Prostate gland (tissue), 2 donors: ENCODE measurements around the gene TPRA1. TPM values are rescaled to one million over a fixed set of nuclear protein-coding genes. Genes with fewer than 3 reads are reported as not detected.

ENCODE experiments used
- DNase-seq: peaks from one replicate; pipeline ENCODE4 v3.0.0-alpha.2; 2019; ENCODE audit warnings: low spot score
- H3K27ac ChIP-seq, 2 donors: fragments of 200-600 bp; sonication (generic); 2 replicates each; pipeline ENCODE4 v1.5.1; 2017 to 2019
- H3K27me3 ChIP-seq: fragments of 200-600 bp; sonication (generic); replicated peaks from 2 replicates; pipeline ENCODE4 v1.5.1; 2019; ENCODE audit not compliant: insufficient read depth
- H3K36me3 ChIP-seq, 2 donors: fragments of 200-600 bp; sonication (generic); 1 replicate in 1 of 2; 2 replicates in 1 of 2; pipeline versions ENCODE4 v1.5.1 to v1.8.1; 2017 to 2019
- H3K4me1 ChIP-seq: fragments of 200-600 bp; sonication (generic); replicated peaks from 2 replicates; pipeline ENCODE4 v1.5.1; 2019
- H3K4me3 ChIP-seq, 2 donors: fragments of 200-600 bp; sonication (generic); 2 replicates each; pipeline ENCODE4 v1.5.1; 2017 to 2019
- H3K9me3 ChIP-seq: fragments of 200-600 bp; sonication (generic); 2 replicates; pipeline ENCODE4 v1.5.1; 2017
- POLR2A ChIP-seq: fragments of 450-650 bp; IDR thresholded peaks from one replicate; pipeline ENCODE4 v1.6.1; 2016; ENCODE audit warnings: antibody characterized with exemption, mild to moderate bottlenecking
- POLR2AphosphoS5 ChIP-seq: sonication (generic); formaldehyde crosslinking; IDR thresholded peaks from one replicate; pipeline ENCODE4 v1.6.1; 2017; ENCODE audit warnings: antibody characterized with exemption
- WGBS: methylation state at CpG from one replicate; pipeline ENCODE4 v1.1.5; 2018; 5-methylcytosine and 5-hydroxymethylcytosine counted together
- intact Hi-C: fragments of 100-400 bp; cut with DNase I; formaldehyde crosslinking; loops from one replicate; pipeline ENCODE4 v1.14.2; 2022
- total RNA-seq, 2 donors: library from RNA; depleted of rRNA; stranded (reverse); fragments of >200 nt; gene quantifications; one replicate each; pipeline ENCODE4 v1.1.0, GENCODE V29; 2016
- TF ChIP-seq, protein P1 (sequence below), 4 experiments: fragments of 200-600 bp in 2 of 4; fragments of 450-650 bp in 2 of 4; sonication (generic) in 2 of 4; IDR thresholded peaks; 1 replicate in 3 of 4; 2 replicates in 1 of 4; pipeline ENCODE4 v1.5.1; 2016 to 2019; ENCODE audit warnings: antibody characterized with exemption in 4 of 4, mild to moderate bottlenecking in 2 of 4, moderate library complexity in 2 of 4

The TPRA1 gene
- total RNA-seq, 2 donors from 2014 or later = 46.6 to 73.1 TPM

DNA sequence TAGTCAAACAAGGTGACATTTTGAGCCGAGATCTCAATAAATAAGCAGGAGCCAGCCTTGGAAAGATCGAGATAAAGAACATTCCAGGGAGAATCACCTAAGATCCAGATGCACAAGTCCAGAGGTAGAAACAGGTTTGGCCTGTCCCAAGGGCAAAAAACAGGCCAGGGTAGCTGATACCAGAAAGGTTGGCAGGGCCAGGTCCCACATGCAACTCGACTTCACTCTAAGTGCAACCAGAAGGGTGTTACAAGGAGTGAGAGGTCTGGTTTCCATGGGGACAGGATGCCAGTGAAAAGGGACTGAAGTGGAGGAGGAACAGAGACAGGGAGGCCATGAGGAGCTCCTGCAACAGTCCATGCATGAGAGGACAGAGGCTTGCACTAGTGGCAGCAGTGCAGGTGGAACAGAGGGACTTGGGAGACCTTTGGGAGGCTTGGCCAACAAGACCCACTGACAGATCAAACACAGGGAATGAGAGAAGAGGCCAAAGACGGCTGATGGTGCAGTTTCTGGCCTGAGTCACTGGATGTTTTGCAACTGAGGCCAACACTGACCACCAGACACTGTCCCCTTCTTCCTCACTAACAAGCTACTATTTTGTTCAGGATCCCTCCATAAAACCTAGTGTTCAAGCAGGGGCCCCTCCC, 5.2 kb downstream of the TPRA1 start:
- Histone ChIP-seq H3K36me3 (no peaks in the 10 kb centered on the region), H3K27me3 (no peaks in the 10 kb centered on the region), H3K27ac (no peak overlapping the region), H3K9me3 (no peaks in the 10 kb centered on the region), H3K4me3 (no peak overlapping the region), H3K4me1 (peaks cover 16% of the 10 kb centered on the region)
- intact Hi-C loops = no loop called here
- 46% methylated on average over 4 of the region's 4 CpGs for WGBS
- no peak for DNase-seq
- no peak for TF ChIP-seq POLR2AphosphoS5
- TF ChIP-seq, protein P1, sequence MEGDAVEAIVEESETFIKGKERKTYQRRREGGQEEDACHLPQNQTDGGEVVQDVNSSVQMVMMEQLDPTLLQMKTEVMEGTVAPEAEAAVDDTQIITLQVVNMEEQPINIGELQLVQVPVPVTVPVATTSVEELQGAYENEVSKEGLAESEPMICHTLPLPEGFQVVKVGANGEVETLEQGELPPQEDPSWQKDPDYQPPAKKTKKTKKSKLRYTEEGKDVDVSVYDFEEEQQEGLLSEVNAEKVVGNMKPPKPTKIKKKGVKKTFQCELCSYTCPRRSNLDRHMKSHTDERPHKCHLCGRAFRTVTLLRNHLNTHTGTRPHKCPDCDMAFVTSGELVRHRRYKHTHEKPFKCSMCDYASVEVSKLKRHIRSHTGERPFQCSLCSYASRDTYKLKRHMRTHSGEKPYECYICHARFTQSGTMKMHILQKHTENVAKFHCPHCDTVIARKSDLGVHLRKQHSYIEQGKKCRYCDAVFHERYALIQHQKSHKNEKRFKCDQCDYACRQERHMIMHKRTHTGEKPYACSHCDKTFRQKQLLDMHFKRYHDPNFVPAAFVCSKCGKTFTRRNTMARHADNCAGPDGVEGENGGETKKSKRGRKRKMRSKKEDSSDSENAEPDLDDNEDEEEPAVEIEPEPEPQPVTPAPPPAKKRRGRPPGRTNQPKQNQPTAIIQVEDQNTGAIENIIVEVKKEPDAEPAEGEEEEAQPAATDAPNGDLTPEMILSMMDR (IDR thresholded peaks at IDR 0.05) = no peak
- no peak for TF ChIP-seq POLR2A

DNA sequence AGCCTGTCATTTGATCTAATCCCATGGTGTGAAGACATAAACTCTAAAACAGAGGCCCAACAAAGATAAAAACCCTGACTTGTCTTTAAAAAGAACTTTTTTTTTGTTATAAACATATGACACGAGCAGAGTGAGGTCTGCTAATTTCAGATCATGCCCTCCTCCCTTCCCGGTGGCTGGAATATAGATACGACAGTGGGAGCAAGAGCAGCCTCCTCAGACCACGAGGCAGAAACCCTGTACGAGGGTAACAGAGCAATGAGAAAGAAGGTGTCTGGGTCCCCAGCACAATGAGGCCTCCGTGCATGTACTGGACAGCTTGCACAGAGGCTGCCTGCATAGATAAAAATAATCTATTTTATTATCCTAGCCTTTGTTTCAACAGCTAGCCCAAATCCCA, 5.8 kb downstream of the TPRA1 start:
- intact Hi-C loops = no loop called here
- 95% methylated on average over 6 of the region's 6 CpGs for WGBS
- Histone ChIP-seq H3K36me3 (peaks cover 0 to 1% of the 10 kb centered on the region in 2 donors), H3K9me3 (no peaks in the 10 kb centered on the region), H3K4me3 (no peak overlapping the region), H3K27me3 (no peaks in the 10 kb centered on the region), H3K27ac (no peak overlapping the region), H3K4me1 (peaks cover 16% of the 10 kb centered on the region)
- DNase-seq = no peak
- TF ChIP-seq POLR2AphosphoS5 = no peak
- TF ChIP-seq, protein P1 (IDR thresholded peaks at IDR 0.05) = no peak
- TF ChIP-seq POLR2A = no peak

DNA sequence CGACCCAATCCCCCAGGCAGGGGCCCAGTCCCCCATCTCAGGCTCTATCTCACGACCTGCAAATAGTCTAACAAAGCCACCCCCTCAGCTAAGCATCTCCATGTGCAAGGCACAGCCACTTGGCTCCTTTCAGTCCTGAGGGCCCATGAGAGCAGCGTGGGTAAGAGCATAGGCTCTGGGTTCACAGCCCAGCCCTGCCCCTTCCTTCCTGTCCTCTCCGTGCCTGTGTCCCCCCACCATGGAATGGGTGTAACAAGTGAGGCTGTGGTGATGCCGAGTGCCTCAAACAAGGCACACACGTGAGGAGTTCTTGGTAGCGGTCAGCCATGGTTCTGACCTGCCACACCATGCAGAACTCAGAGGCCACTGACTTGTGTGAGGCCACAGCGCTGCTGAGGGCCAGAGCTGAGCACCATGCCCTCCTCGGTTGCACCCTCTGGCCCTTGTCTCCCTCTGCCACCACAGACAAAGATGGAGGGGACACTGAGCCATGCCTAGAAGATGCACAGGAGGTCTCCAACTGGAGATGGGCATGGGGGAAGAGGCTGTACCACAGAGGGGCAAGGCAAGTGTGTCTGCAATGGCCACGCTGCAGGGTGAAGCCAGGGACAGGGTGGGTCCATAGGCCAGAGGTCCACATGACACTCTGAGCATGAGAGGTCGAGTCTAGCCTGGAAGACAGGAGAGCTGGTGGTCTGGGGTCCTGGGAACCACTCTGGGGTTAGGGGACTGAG, 10.0 kb downstream of the TPRA1 start:
- peaks cover 3 to 5% of the 10 kb centered on the region in 2 donors for H3K36me3 ChIP-seq
- intact Hi-C loops = no loop called here

DNA sequence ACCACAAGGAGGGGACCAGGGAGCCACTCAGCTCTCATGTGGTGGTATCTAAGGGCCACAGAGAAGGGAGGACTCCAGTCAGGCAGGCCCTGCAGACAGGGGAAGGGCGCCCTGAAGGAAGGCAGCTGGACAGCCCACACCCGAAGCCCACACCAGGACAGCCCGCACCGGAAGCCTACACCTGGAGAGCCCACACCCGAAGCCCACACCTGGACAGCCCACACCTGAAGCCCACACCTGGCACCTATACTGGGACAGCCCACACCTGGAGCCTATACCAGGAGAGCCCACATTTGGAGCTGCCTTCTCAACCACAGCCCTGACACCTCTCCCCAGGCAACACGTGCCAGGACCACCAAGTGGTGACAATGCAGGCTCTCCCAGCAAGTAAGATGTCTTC, 11.7 kb downstream of the TPRA1 start:
- no peak overlapping the region for H3K27ac ChIP-seq
- H3K27me3 ChIP-seq = no peaks in the 10 kb centered on the region
- H3K4me3 ChIP-seq = no peak overlapping the region
- TF ChIP-seq POLR2AphosphoS5 (no peak), POLR2A (no peak)
- TF ChIP-seq, protein P1 (IDR thresholded peaks at IDR 0.05) = no peak
- peaks cover 3 to 5% of the 10 kb centered on the region in 2 donors for H3K36me3 ChIP-seq
- intact Hi-C loops = loop anchor here (5.0 to 10.0 kb wide), 3 partner anchors 246 to 1026 kb away; partner anchors contain the start of gene MGLL
- DNase-seq = no peak
- H3K4me1 ChIP-seq = no peaks in the 10 kb centered on the region
- whole genome bisulfite sequencing = 83% methylated on average over 1 of the region's 6 CpGs
- H3K9me3 ChIP-seq = no peaks in the 10 kb centered on the region

More for the DNA sequence above, 10.0 kb downstream of the TPRA1 start:
- H3K4me1 ChIP-seq = no peaks in the 10 kb centered on the region
- no peaks in the 10 kb centered on the region for H3K9me3 ChIP-seq
- 91% methylated on average over 11 of the region's 11 CpGs for WGBS
- TF ChIP-seq POLR2AphosphoS5 (no peak), POLR2A (no peak)
- TF ChIP-seq, protein P1 (IDR thresholded peaks at IDR 0.05) = no peak
- H3K27me3 ChIP-seq = no peaks in the 10 kb centered on the region
- no peak overlapping the region for H3K4me3 ChIP-seq
- no peak overlapping the region for H3K27ac ChIP-seq
- no peak for DNase-seq
